ENCODE results near the gene USP12. TPM values are rescaled to one million over a fixed set of nuclear protein-coding genes. Genes with fewer than 3 reads are reported as not detected.
"Not testable (repeated sequence)": the region's sequence is repeated elsewhere in the genome, so short reads cannot be mapped to it uniquely, and the experiment has no call there.

The USP12 gene
- total RNA-seq, 4 donors from 2014 or later = 25.9 to 57.2 (median 47.8) TPM

DNA sequence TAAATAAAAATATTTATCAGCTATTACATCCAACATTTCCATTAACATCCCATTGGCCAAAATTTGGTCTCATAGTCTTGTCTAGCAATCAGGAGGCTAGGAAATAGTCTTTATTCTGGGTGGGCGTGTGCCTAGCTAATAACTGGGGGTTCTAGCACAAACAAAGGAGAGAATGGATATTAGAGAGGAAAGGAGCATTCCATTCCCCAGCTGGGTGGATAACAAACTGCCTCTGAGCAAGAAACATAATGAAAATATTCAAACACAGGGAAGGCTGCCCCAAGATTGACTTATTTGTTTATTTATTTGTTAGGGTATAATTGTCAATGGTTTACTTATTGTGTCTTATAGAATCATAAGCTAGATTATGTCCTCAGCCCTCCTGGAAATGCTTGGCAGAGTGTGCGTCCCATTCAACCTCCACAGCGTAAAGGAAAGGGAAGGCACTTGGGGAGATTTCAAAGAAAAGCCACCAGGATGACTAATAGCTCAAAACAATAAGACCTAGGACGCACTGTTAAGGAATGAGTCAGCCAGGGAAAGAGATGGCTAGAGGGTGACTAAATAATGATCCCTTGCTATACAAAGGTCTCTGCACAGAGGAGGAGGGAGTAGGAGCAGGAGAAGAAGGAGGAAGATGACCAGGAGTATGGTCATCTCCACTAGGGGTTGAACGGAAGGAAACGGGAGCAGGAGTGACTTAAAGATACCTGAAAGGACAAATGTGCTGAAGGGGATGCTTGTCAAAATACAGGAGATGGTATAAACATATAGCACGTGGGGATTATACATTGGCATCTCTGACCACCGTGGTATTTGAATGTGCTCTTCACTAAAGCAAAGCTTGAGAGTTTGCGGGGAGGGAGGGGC, 23.5 kb upstream of the USP12 start:
- H3K9me3 ChIP-seq = no peaks in the 10 kb centered on the region
- no peak for DNase-seq
- WGBS, 2 donors (ENCODE audit: low coverage in 1 of 2) = 64 to 68% methylated on average over 6 to 9 of the region's 9 CpGs
- H3K4me1 ChIP-seq = no peaks in the 10 kb centered on the region
- H3K27me3 ChIP-seq = peaks cover 6% of the 10 kb centered on the region
- no peak overlapping the region for H3K4me3 ChIP-seq
- H3K36me3 ChIP-seq = no peaks in the 10 kb centered on the region
- no peak overlapping the region for H3K27ac ChIP-seq
- no peak for TF ChIP-seq POLR2A (IDR thresholded peaks at IDR 0.05)
- no peak for TF ChIP-seq POLR2AphosphoS5 (IDR thresholded peaks at IDR 0.05)
- TF ChIP-seq, protein P1, sequence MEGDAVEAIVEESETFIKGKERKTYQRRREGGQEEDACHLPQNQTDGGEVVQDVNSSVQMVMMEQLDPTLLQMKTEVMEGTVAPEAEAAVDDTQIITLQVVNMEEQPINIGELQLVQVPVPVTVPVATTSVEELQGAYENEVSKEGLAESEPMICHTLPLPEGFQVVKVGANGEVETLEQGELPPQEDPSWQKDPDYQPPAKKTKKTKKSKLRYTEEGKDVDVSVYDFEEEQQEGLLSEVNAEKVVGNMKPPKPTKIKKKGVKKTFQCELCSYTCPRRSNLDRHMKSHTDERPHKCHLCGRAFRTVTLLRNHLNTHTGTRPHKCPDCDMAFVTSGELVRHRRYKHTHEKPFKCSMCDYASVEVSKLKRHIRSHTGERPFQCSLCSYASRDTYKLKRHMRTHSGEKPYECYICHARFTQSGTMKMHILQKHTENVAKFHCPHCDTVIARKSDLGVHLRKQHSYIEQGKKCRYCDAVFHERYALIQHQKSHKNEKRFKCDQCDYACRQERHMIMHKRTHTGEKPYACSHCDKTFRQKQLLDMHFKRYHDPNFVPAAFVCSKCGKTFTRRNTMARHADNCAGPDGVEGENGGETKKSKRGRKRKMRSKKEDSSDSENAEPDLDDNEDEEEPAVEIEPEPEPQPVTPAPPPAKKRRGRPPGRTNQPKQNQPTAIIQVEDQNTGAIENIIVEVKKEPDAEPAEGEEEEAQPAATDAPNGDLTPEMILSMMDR (IDR thresholded peaks at IDR 0.05) = no peak
- no peak for TF ChIP-seq EP300 (IDR thresholded peaks at IDR 0.05; ENCODE audit: low read depth)
- in situ Hi-C loops (cut with MboI; ENCODE audit: low pct_ligation_motif_present in 1 of 4, low pct_unique_long_range_greater_than_20kb in 1 of 4, low sequenced_read_pairs in 3 of 4) = no loop called here
- intact Hi-C loops (cut with DNase I; ENCODE audit: low total_unique reads) = loop anchor here (2.0 kb wide), 1 partner anchor 14 kb away; no protein-coding TSS in a partner anchor

DNA sequence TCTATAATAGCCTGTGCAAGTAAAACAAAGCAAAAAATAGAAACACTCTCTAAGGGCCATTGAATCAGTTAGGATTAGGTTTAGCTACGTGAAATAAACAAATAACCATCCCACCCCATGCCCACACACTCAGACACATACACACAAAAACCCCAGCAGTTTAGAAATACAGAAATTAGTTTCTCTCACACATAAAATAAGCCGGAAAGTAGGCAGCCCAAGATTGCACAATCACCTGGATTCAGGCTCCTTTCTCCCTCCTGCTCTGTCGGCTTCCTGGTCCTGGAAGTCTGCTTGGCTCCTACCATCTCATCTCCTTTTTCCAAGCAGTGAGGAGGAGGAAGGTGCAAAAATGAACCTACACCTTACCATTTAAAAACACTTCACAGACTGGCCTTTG, 22.6 kb upstream of the USP12 start:
- H3K4me1 ChIP-seq = no peaks in the 10 kb centered on the region
- no peak overlapping the region for H3K4me3 ChIP-seq
- intact Hi-C loops (cut with DNase I; ENCODE audit: low total_unique reads) = loop anchor here (2.0 kb wide), 1 partner anchor 15 kb away; no protein-coding TSS in a partner anchor
- H3K27me3 ChIP-seq = peaks cover 6% of the 10 kb centered on the region
- no peak overlapping the region for H3K27ac ChIP-seq
- in situ Hi-C loops (cut with MboI; ENCODE audit: low pct_ligation_motif_present in 1 of 4, low pct_unique_long_range_greater_than_20kb in 1 of 4, low sequenced_read_pairs in 3 of 4) = no loop called here
- H3K9me3 ChIP-seq = no peaks in the 10 kb centered on the region
- TF ChIP-seq EP300 (IDR thresholded peaks at IDR 0.05; ENCODE audit: low read depth) = no peak
- TF ChIP-seq POLR2A (IDR thresholded peaks at IDR 0.05) = no peak
- TF ChIP-seq POLR2AphosphoS5 (IDR thresholded peaks at IDR 0.05) = no peak
- TF ChIP-seq, protein P1 (IDR thresholded peaks at IDR 0.05) = no peak
- 79 to 85% methylated on average over 3 of the region's 3 CpGs for WGBS, 2 donors (ENCODE audit: low coverage in 1 of 2)
- H3K36me3 ChIP-seq = no peaks in the 10 kb centered on the region
- DNase-seq = no peak

DNA sequence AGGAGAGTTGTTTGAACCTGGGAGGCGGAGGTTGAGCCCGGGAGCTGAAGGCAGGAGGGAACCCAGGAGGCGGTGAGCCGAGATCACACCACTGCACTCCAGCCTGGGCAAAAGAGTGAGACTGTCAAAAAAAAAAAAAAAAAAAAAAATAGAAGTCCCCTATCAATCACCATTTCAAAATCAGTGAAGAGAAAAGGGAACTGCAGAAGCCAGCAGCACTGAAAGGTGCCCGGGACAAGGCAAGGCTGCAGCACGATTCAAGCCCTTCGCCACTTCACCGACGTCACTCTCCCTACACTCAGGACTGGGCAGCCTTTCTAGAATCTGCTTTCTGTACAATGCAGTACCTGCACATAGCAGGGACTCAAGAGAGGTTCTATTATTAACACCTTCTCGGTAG, 21.9 kb upstream of the USP12 start:
- Histone ChIP-seq H3K27me3 (peaks cover 6% of the 10 kb centered on the region), H3K4me1 (no peaks in the 10 kb centered on the region), H3K4me3 (no peak overlapping the region), H3K27ac (no peak overlapping the region), H3K36me3 (no peaks in the 10 kb centered on the region), H3K9me3 (no peaks in the 10 kb centered on the region)
- TF ChIP-seq EP300 (IDR thresholded peaks at IDR 0.05; ENCODE audit: low read depth) = no peak
- no peak for TF ChIP-seq POLR2A (IDR thresholded peaks at IDR 0.05)
- TF ChIP-seq, protein P1 (IDR thresholded peaks at IDR 0.05) = no peak
- no peak for TF ChIP-seq POLR2AphosphoS5 (IDR thresholded peaks at IDR 0.05)
- DNase-seq = no peak
- intact Hi-C loops (cut with DNase I; ENCODE audit: low total_unique reads) = no loop called here
- WGBS, 2 donors (ENCODE audit: low coverage in 1 of 2) = 94% methylated on average over 9 to 10 of the region's 10 CpGs
- in situ Hi-C loops (cut with MboI; ENCODE audit: low pct_ligation_motif_present in 1 of 4, low pct_unique_long_range_greater_than_20kb in 1 of 4, low sequenced_read_pairs in 3 of 4) = no loop called here

DNA sequence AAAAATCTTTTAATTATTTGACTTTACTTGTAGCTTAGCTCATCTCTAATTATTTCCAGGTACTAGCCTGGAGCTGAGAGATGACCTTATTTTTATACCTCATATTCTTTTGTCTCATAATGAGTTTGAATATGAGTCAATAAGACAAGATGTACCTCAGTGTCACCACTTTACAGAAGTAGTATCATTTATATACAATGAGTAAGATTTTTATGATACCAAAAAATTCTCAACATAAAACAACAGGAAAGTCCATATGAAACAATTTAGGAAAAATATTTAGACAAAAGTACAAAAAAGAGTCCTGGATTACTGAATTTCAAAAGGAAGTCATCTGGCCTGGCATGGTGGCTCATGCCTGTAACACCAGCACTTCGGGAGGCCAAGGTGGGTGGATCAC, 21.4 kb upstream of the USP12 start:
- Histone ChIP-seq H3K4me1 (no peaks in the 10 kb centered on the region), H3K9me3 (no peaks in the 10 kb centered on the region), H3K36me3 (no peaks in the 10 kb centered on the region), H3K27ac (no peak overlapping the region), H3K27me3 (peaks cover 6% of the 10 kb centered on the region), H3K4me3 (no peak overlapping the region)
- in situ Hi-C loops (cut with MboI; ENCODE audit: low pct_ligation_motif_present in 1 of 4, low pct_unique_long_range_greater_than_20kb in 1 of 4, low sequenced_read_pairs in 3 of 4) (no loop called here), intact Hi-C loops (cut with DNase I; ENCODE audit: low total_unique reads) (no loop called here)
- DNase-seq = no peak
- TF ChIP-seq POLR2A (IDR thresholded peaks at IDR 0.05) (no peak), POLR2AphosphoS5 (IDR thresholded peaks at IDR 0.05) (no peak), EP300 (IDR thresholded peaks at IDR 0.05; ENCODE audit: low read depth) (no peak)
- TF ChIP-seq, protein P1 (IDR thresholded peaks at IDR 0.05) = no peak
- 60 to 95% methylated on average over 1 of the region's 1 CpG for WGBS, 2 donors (ENCODE audit: low coverage in 1 of 2)

DNA sequence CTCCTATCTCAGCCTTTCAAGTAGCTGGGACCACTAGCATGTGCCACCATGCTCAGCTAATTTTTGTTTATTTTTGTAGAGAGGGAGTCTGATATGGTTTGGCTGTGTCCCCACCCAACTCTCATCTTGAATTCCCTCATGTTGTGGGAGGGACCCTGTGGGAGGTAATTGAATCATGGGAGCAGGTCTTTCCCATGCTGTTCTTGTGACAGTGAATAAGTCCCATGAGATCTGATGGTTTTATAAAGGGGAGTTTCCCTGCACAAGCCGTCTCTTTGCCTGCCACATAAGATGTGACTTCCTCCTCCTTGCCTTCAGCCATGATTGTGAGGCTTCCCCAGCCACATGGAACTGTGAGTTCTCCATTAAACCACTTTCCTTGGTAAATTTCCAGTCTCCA, 20.8 kb upstream of the USP12 start:
- 43 to 58% methylated on average over 1 of the region's 1 CpG for WGBS, 2 donors (ENCODE audit: low coverage in 1 of 2)
- DNase-seq; H3K4me1 ChIP-seq; intact Hi-C loops (cut with DNase I; ENCODE audit: low total_unique reads); H3K27me3 ChIP-seq; H3K9me3 ChIP-seq; in situ Hi-C loops (cut with MboI; ENCODE audit: low pct_ligation_motif_present in 1 of 4, low pct_unique_long_range_greater_than_20kb in 1 of 4, low sequenced_read_pairs in 3 of 4); H3K36me3 ChIP-seq; H3K27ac ChIP-seq; H3K4me3 ChIP-seq: not testable (repeated sequence)
